Liver (tissue), 4 donors: ENCODE measurements around the gene CDC26. TPM values are rescaled to one million over a fixed set of nuclear protein-coding genes. Genes with fewer than 3 reads are reported as not detected.

Experiments used
- polyA plus RNA-seq, 2 donors: library from polyadenylated mRNA; stranded (reverse) in 1 of 2; unstranded in 1 of 2; fragments of 200-250 nt in 1 of 2; fragments of >200 nt in 1 of 2; fragmentation: Nextera tagmentation in 1 of 2; extraction: Ambion mirVana in 1 of 2; gene quantifications; one replicate each; pipeline versions ENCODE4 v1.2.1 to v1.2.3, GENCODE V29; 2013 to 2015
- total RNA-seq, 2 donors: library from RNA; depleted of rRNA; stranded (reverse); fragments of >200 nt; gene quantifications; one replicate each; pipeline ENCODE4 v1.2.3, GENCODE V29; 2014
- donor health status: healthy.
- donor health status: healthy.
- donor health status: healthy.

CDC26 gene
- total and polyA plus RNA-seq, 4 donors, result 12.5 to 38.9 (median 21.3) TPM

Other genes with a start within 250 kb of the CDC26 start
- gene ZFP37, start 218.8 kb downstream of the CDC26 start, total RNA-seq, result under 1 TPM; 0.19 to 0.50 TPM
- under 1 TPM; 0.32 to 0.46 TPM for gene ZFP37, start 218.8 kb downstream of the CDC26 start, polyA plus RNA-seq
- 10 to 100 TPM in 1 of 2 donors, 1 to 10 TPM in 1; 7.2 to 28.5 TPM for gene SLC31A2, start 124.6 kb downstream of the CDC26 start, total RNA-seq
- gene SLC31A2, start 124.6 kb downstream of the CDC26 start, polyA plus RNA-seq, result 10 to 100 TPM; 19.0 to 30.6 TPM
- gene FKBP15, start 54.3 kb downstream of the CDC26 start, total RNA-seq, result 10 to 100 TPM; 16.8 to 18.2 TPM
- 1 to 10 TPM; 6.2 to 9.1 TPM for gene FKBP15, start 54.3 kb downstream of the CDC26 start, polyA plus RNA-seq
- gene SLC31A1, start 54.0 kb downstream of the CDC26 start, total RNA-seq, result 10 to 100 TPM; 26.6 to 96.2 TPM
- gene SLC31A1, start 54.0 kb downstream of the CDC26 start, polyA plus RNA-seq, result 10 to 100 TPM; 40.1 to 49.8 TPM
- gene PRPF4, start 86 bp upstream of the CDC26 start, total RNA-seq, result 10 to 100 TPM; 11.6 to 11.9 TPM
- gene PRPF4, start 86 bp upstream of the CDC26 start, polyA plus RNA-seq, result 1 to 10 TPM; 5.0 to 9.3 TPM
- gene RNF183, start 27.8 kb upstream of the CDC26 start, total RNA-seq, result not detected
- under 1 TPM in 1 of 2 donors, not detected in 1; 0.07 TPM for gene RNF183, start 27.8 kb upstream of the CDC26 start, polyA plus RNA-seq
- 1 to 10 TPM; 1.1 to 3.2 TPM for gene WDR31, start 64.7 kb upstream of the CDC26 start, total RNA-seq
- gene WDR31, start 64.7 kb upstream of the CDC26 start, polyA plus RNA-seq, result 1 to 10 TPM; 1.1 to 1.3 TPM
- gene BSPRY, start 74.0 kb upstream of the CDC26 start, total RNA-seq, result 1 to 10 TPM in 1 of 2 donors, under 1 TPM in 1; 0.50 to 2.3 TPM
- under 1 TPM; 0.31 to 0.81 TPM for gene BSPRY, start 74.0 kb upstream of the CDC26 start, polyA plus RNA-seq
- gene HDHD3, start 101.4 kb upstream of the CDC26 start, total RNA-seq, result 10 to 100 TPM; 26.9 to 61.2 TPM
- gene HDHD3, start 101.4 kb upstream of the CDC26 start, polyA plus RNA-seq, result 10 to 100 TPM; 60.8 to 63.6 TPM
- gene ALAD, start 125.7 kb upstream of the CDC26 start, total RNA-seq, result 100 to 1,000 TPM in 1 of 2 donors, 10 to 100 TPM in 1; 99.1 to 258 TPM
- 10 to 100 TPM; 40.2 to 49.3 TPM for gene ALAD, start 125.7 kb upstream of the CDC26 start, polyA plus RNA-seq
- gene POLE3, start 135.1 kb upstream of the CDC26 start, total RNA-seq, result 10 to 100 TPM; 20.9 to 27.5 TPM
- gene POLE3, start 135.1 kb upstream of the CDC26 start, polyA plus RNA-seq, result 10 to 100 TPM; 15.7 to 24.8 TPM
- 1 to 10 TPM in 1 of 2 donors, under 1 TPM in 1; 0.09 to 1.1 TPM for gene C9orf43, start 135.2 kb upstream of the CDC26 start, total RNA-seq
- under 1 TPM; 0.23 to 0.26 TPM for gene C9orf43, start 135.2 kb upstream of the CDC26 start, polyA plus RNA-seq
- gene RGS3, start 188.2 kb upstream of the CDC26 start, total RNA-seq, result 10 to 100 TPM; 13.0 to 23.0 TPM
- 10 to 100 TPM; 33.7 to 65.0 TPM for gene RGS3, start 188.2 kb upstream of the CDC26 start, polyA plus RNA-seq